ENCODE measurements around the gene LHX4.

LHX4 gene

DNA sequence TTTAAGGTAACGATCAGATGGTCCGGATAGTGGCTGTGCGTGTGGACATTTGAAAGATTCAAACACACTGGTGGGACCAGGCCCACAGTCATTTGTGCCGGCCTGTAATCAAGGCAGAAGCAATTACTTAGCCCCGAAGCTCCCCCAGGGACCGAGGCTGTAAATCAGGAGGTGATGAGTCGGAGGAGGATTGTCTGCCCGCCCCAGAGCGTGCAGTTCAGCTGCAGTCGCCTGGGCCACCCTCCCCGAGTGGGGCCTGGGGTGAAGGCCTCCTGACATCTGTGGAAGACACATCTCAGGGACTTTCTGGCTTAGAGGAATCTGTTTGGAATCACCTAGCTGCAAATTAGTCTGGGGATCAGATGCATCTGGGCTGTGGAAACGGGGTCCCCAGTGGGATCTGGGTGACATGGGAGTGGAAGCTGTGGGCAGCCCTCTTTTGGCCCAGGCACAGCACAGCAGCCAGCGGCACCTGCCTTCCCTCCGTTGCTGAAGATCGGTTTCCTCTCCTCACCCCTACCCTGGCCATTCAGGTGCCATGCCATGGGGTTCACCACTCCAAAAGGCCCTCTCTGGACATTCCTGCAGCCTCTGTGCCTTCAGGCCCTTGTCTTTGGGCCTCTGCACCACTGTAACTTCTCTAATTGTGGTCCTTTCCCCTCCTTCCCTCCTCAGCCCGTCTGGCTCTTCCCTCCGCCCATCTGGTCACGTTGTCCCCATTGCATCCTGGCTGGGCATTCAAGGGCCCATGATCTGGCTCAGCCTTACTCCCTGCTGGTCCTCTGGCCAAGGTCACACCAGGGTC lies 25.7 kb downstream of the LHX4 start:
- TF ChIP-seq, protein P1, sequence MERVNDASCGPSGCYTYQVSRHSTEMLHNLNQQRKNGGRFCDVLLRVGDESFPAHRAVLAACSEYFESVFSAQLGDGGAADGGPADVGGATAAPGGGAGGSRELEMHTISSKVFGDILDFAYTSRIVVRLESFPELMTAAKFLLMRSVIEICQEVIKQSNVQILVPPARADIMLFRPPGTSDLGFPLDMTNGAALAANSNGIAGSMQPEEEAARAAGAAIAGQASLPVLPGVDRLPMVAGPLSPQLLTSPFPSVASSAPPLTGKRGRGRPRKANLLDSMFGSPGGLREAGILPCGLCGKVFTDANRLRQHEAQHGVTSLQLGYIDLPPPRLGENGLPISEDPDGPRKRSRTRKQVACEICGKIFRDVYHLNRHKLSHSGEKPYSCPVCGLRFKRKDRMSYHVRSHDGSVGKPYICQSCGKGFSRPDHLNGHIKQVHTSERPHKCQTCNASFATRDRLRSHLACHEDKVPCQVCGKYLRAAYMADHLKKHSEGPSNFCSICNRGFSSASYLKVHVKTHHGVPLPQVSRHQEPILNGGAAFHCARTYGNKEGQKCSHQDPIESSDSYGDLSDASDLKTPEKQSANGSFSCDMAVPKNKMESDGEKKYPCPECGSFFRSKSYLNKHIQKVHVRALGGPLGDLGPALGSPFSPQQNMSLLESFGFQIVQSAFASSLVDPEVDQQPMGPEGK (CRISPR knock-in tag; IDR thresholded peaks at IDR 0.05; ENCODE audit: borderline replicate concordance) = no peak
- TF ChIP-seq ZNF70 (CRISPR knock-in tag; IDR thresholded peaks at IDR 0.05) = no peak
- TF ChIP-seq RARB (CRISPR knock-in tag; IDR thresholded peaks at IDR 0.05) = no peak
- no peak for TF ChIP-seq SNAI2 (CRISPR knock-in tag; IDR thresholded peaks at IDR 0.05)
- TF ChIP-seq, protein P2, sequence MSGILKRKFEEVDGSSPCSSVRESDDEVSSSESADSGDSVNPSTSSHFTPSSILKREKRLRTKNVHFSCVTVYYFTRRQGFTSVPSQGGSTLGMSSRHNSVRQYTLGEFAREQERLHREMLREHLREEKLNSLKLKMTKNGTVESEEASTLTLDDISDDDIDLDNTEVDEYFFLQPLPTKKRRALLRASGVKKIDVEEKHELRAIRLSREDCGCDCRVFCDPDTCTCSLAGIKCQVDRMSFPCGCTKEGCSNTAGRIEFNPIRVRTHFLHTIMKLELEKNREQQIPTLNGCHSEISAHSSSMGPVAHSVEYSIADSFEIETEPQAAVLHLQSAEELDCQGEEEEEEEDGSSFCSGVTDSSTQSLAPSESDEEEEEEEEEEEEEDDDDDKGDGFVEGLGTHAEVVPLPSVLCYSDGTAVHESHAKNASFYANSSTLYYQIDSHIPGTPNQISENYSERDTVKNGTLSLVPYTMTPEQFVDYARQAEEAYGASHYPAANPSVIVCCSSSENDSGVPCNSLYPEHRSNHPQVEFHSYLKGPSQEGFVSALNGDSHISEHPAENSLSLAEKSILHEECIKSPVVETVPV (CRISPR knock-in tag; IDR thresholded peaks at IDR 0.05) = no peak
- no peak for TF ChIP-seq ZFP3 (CRISPR knock-in tag; IDR thresholded peaks at IDR 0.05)
- TF ChIP-seq TOX (CRISPR knock-in tag; IDR thresholded peaks at IDR 0.05; ENCODE audit: borderline replicate concordance) = no peak
- TF ChIP-seq, protein P3, sequence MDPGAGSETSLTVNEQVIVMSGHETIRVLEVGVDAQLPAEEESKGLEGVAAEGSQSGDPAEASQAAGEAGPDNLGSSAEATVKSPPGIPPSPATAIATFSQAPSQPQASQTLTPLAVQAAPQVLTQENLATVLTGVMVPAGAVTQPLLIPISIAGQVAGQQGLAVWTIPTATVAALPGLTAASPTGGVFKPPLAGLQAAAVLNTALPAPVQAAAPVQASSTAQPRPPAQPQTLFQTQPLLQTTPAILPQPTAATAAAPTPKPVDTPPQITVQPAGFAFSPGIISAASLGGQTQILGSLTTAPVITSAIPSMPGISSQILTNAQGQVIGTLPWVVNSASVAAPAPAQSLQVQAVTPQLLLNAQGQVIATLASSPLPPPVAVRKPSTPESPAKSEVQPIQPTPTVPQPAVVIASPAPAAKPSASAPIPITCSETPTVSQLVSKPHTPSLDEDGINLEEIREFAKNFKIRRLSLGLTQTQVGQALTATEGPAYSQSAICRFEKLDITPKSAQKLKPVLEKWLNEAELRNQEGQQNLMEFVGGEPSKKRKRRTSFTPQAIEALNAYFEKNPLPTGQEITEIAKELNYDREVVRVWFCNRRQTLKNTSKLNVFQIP (CRISPR knock-in tag; IDR thresholded peaks at IDR 0.05; ENCODE audit: borderline replicate concordance, low read depth) = no peak
- TF ChIP-seq PPARA (CRISPR knock-in tag; IDR thresholded peaks at IDR 0.05; ENCODE audit: borderline replicate concordance) = no peak
- TF ChIP-seq ZNF8 (CRISPR knock-in tag; IDR thresholded peaks at IDR 0.05) = no peak
- TF ChIP-seq ZFP30 (CRISPR knock-in tag; IDR thresholded peaks at IDR 0.05) = no peak
- TF ChIP-seq, protein P4, sequence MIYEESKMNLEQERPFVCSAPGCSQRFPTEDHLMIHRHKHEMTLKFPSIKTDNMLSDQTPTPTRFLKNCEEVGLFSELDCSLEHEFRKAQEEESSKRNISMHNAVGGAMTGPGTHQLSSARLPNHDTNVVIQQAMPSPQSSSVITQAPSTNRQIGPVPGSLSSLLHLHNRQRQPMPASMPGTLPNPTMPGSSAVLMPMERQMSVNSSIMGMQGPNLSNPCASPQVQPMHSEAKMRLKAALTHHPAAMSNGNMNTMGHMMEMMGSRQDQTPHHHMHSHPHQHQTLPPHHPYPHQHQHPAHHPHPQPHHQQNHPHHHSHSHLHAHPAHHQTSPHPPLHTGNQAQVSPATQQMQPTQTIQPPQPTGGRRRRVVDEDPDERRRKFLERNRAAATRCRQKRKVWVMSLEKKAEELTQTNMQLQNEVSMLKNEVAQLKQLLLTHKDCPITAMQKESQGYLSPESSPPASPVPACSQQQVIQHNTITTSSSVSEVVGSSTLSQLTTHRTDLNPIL (CRISPR knock-in tag; IDR thresholded peaks at IDR 0.05; ENCODE audit: low read depth) = no peak
- TF ChIP-seq ZNF565 (CRISPR knock-in tag; conservative IDR thresholded peaks at IDR 0.05; ENCODE audit: low read depth) = no peak
- TF ChIP-seq, protein P5, sequence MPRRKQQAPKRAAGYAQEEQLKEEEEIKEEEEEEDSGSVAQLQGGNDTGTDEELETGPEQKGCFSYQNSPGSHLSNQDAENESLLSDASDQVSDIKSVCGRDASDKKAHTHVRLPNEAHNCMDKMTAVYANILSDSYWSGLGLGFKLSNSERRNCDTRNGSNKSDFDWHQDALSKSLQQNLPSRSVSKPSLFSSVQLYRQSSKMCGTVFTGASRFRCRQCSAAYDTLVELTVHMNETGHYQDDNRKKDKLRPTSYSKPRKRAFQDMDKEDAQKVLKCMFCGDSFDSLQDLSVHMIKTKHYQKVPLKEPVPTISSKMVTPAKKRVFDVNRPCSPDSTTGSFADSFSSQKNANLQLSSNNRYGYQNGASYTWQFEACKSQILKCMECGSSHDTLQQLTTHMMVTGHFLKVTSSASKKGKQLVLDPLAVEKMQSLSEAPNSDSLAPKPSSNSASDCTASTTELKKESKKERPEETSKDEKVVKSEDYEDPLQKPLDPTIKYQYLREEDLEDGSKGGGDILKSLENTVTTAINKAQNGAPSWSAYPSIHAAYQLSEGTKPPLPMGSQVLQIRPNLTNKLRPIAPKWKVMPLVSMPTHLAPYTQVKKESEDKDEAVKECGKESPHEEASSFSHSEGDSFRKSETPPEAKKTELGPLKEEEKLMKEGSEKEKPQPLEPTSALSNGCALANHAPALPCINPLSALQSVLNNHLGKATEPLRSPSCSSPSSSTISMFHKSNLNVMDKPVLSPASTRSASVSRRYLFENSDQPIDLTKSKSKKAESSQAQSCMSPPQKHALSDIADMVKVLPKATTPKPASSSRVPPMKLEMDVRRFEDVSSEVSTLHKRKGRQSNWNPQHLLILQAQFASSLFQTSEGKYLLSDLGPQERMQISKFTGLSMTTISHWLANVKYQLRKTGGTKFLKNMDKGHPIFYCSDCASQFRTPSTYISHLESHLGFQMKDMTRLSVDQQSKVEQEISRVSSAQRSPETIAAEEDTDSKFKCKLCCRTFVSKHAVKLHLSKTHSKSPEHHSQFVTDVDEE (CRISPR knock-in tag; IDR thresholded peaks at IDR 0.05) = no peak
- TF ChIP-seq OSR1 (CRISPR knock-in tag; IDR thresholded peaks at IDR 0.05) = no peak
- TF ChIP-seq TCF4 (CRISPR knock-in tag; IDR thresholded peaks at IDR 0.05; ENCODE audit: borderline replicate concordance) = no peak
- no peak for TF ChIP-seq ISL1 (CRISPR knock-in tag; IDR thresholded peaks at IDR 0.05)
- TF ChIP-seq ARNTL (CRISPR knock-in tag; IDR thresholded peaks at IDR 0.05; ENCODE audit: borderline replicate concordance, low read depth) = no peak

DNA sequence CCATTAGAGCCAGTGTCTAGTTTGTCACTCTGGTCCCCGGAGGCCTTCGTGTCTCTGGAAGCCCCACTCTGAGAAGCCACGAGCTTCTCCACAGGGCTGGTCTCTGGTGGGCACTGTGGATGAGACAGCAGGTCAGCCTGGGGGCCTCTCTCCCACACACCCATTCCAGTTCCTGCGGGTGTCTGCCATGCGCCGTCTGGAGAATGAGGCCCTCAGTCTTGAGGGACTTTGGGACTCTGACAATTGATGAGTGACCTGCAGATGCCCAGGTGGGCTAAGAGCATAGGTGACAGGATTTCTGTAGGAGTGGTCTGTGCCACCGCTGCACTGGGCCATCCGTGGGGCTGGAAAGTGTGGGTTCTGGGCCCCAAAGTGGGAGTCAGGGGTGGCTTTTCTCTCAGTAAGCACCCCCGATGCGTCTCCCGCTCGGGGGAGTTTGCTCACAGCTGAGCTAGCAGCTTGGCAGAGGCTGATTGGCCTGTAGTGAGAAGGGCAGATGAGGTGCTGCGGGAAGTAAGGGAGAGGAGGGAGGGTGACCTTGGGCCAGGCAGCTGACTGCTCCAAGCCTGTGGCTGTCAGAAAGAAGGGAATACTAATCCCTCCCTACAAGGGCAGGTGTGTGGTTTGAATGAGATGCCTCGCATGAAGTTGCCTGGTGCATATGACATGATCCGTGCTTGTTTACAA lies 26.4 kb downstream of the LHX4 start:
- ATAC-seq = no peak
- no peak for TF ChIP-seq ZNF565 (CRISPR knock-in tag; conservative IDR thresholded peaks at IDR 0.05; ENCODE audit: low read depth)
- TF ChIP-seq, protein P2 (CRISPR knock-in tag; IDR thresholded peaks at IDR 0.05) = no peak
- TF ChIP-seq BACH2 (CRISPR knock-in tag; IDR thresholded peaks at IDR 0.05; ENCODE audit: borderline replicate concordance) = no peak
- TF ChIP-seq, protein P4 (CRISPR knock-in tag; IDR thresholded peaks at IDR 0.05; ENCODE audit: low read depth) = no peak
- TF ChIP-seq SNAI2 (CRISPR knock-in tag; IDR thresholded peaks at IDR 0.05) = no peak
- TF ChIP-seq CSDC2 (CRISPR knock-in tag; IDR thresholded peaks at IDR 0.05) = no peak
- TF ChIP-seq ZFP3 (CRISPR knock-in tag; IDR thresholded peaks at IDR 0.05) = no peak
- no peak for TF ChIP-seq ZNF70 (CRISPR knock-in tag; IDR thresholded peaks at IDR 0.05)
- TF ChIP-seq PPARA (CRISPR knock-in tag; IDR thresholded peaks at IDR 0.05; ENCODE audit: borderline replicate concordance) = no peak
- no peak for TF ChIP-seq ARNTL (CRISPR knock-in tag; IDR thresholded peaks at IDR 0.05; ENCODE audit: borderline replicate concordance, low read depth)
- TF ChIP-seq, protein P3 (CRISPR knock-in tag; IDR thresholded peaks at IDR 0.05; ENCODE audit: borderline replicate concordance, low read depth) = no peak
- no peak for TF ChIP-seq GLIS3 (CRISPR knock-in tag; IDR thresholded peaks at IDR 0.05)
- TF ChIP-seq TCF4 (CRISPR knock-in tag; IDR thresholded peaks at IDR 0.05; ENCODE audit: borderline replicate concordance) = no peak

More for the DNA sequence above, 25.7 kb downstream of the LHX4 start:
- ATAC-seq = no peak
